Measurements from ENCODE around the gene SBF1.

The SBF1 gene

DNA sequence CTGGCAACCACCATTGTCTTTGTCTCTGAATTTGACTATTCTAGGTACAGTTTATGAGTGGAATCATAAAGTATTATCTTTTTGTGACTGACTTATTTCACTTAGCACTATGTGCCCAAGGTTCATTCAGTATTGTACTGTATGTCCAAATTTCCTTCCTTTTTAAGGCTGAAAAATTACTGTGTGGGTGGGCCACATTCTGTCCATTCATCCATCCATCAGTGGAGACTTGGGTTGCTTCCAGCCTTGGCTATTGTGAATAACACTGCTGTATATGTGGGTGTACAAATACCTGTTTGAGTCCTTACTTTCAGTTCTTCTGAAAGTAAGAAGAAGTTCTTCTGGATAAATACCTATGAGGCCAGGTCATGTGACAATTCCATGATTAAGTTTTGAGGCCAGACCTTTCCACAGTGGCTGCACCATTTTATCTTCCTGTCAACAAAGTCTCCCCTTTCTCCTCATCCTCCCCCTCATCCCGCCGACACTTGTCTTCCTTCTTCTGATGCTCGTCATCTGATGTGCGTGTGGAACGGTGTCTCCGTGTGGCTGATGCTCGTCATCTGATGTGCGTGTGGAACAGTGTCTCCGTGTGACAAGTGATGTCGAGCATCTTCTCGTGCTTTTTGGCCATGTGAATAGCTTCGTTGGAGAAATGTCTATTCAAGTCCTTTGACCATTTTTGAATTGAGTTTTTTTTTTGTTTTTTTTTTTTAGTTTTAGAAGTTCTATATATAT, 49.5 kb downstream of the SBF1 start:
- Histone ChIP-seq H3K27ac (ENCODE audit: low read depth, low read length, poor library complexity, severe bottlenecking) (no peak overlapping the region), H3K4me3 (ENCODE audit: low read depth, low read length, poor library complexity, severe bottlenecking) (no peak overlapping the region), H3K36me3 (ENCODE audit: insufficient read depth, low read length) (peaks cover 84% of the 10 kb centered on the region)

DNA sequence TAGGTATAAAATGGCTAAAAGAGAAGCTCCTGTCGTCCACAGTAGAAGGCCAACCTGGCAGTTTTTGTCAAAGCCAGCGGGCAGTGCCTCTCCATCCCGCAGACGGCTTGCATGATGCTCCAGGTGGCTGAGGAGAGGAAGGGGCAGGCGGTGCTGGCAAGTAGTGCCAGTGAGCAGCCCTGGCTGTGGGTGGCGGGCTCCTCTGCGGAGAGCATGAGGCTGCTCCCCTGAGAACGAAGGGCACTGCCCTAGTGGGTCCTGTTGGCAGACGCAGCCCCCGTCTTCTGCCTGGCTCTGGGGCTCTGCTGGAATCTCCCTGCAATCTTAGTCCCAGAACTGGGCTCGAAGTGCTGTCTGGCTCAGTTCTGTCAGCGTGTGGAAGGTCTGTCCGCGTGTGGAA, 50.9 kb downstream of the SBF1 start:
- no peak overlapping the region for H3K4me2 ChIP-seq (ENCODE audit: low read length)
- H3K27ac ChIP-seq (ENCODE audit: low read depth, low read length, poor library complexity, severe bottlenecking) = no peak overlapping the region
- H2AFZ ChIP-seq (ENCODE audit: low read length) = no peak overlapping the region
- H4K20me1 ChIP-seq (ENCODE audit: insufficient read depth, low read length) = no peaks in the 10 kb centered on the region
- H3K36me3 ChIP-seq (ENCODE audit: insufficient read depth, low read length) = peaks cover 86% of the 10 kb centered on the region
- H3K4me1 ChIP-seq (ENCODE audit: insufficient read depth, low read length, severe bottlenecking) = no peaks in the 10 kb centered on the region
- TF ChIP-seq, protein P1, sequence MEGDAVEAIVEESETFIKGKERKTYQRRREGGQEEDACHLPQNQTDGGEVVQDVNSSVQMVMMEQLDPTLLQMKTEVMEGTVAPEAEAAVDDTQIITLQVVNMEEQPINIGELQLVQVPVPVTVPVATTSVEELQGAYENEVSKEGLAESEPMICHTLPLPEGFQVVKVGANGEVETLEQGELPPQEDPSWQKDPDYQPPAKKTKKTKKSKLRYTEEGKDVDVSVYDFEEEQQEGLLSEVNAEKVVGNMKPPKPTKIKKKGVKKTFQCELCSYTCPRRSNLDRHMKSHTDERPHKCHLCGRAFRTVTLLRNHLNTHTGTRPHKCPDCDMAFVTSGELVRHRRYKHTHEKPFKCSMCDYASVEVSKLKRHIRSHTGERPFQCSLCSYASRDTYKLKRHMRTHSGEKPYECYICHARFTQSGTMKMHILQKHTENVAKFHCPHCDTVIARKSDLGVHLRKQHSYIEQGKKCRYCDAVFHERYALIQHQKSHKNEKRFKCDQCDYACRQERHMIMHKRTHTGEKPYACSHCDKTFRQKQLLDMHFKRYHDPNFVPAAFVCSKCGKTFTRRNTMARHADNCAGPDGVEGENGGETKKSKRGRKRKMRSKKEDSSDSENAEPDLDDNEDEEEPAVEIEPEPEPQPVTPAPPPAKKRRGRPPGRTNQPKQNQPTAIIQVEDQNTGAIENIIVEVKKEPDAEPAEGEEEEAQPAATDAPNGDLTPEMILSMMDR (IDR thresholded peaks at IDR 0.05; ENCODE audit: low read length) = no peak
- no peak for TF ChIP-seq EZH2 (IDR thresholded peaks at IDR 0.05; ENCODE audit: borderline replicate concordance, low read length)
- no peak overlapping the region for H3K4me3 ChIP-seq (ENCODE audit: low read depth, low read length, poor library complexity, severe bottlenecking)
- no peaks in the 10 kb centered on the region for H3K27me3 ChIP-seq (ENCODE audit: insufficient read depth, low read length)
- no peaks in the 10 kb centered on the region for H3K9me2 ChIP-seq (ENCODE audit: low read depth, low read length)
- H3K9ac ChIP-seq (ENCODE audit: low read length) = no peak overlapping the region
- no peaks in the 10 kb centered on the region for H3K9me3 ChIP-seq (ENCODE audit: low read length)
- no peaks in the 10 kb centered on the region for H3K79me2 ChIP-seq (ENCODE audit: insufficient read depth, low read length)
- no peaks in the 10 kb centered on the region for H3F3A ChIP-seq (ENCODE audit: insufficient read depth, low read length)

More for the DNA sequence above, 49.5 kb downstream of the SBF1 start:
- H3F3A ChIP-seq (ENCODE audit: insufficient read depth, low read length) = no peaks in the 10 kb centered on the region
- H2AFZ ChIP-seq (ENCODE audit: low read length) = no peak overlapping the region
- H3K4me1 ChIP-seq (ENCODE audit: insufficient read depth, low read length, severe bottlenecking) = no peaks in the 10 kb centered on the region
- TF ChIP-seq, protein P1 (IDR thresholded peaks at IDR 0.05; ENCODE audit: low read length) = no peak
- TF ChIP-seq EZH2 (IDR thresholded peaks at IDR 0.05; ENCODE audit: borderline replicate concordance, low read length) = no peak
- H3K9ac ChIP-seq (ENCODE audit: low read length) = no peak overlapping the region
- no peaks in the 10 kb centered on the region for H4K20me1 ChIP-seq (ENCODE audit: insufficient read depth, low read length)
- H3K9me2 ChIP-seq (ENCODE audit: low read depth, low read length) = no peaks in the 10 kb centered on the region
- H3K9me3 ChIP-seq (ENCODE audit: low read length) = no peaks in the 10 kb centered on the region
- no peaks in the 10 kb centered on the region for H3K27me3 ChIP-seq (ENCODE audit: insufficient read depth, low read length)
- H3K79me2 ChIP-seq (ENCODE audit: insufficient read depth, low read length) = no peaks in the 10 kb centered on the region
- H3K4me2 ChIP-seq (ENCODE audit: low read length) = no peak overlapping the region

DNA sequence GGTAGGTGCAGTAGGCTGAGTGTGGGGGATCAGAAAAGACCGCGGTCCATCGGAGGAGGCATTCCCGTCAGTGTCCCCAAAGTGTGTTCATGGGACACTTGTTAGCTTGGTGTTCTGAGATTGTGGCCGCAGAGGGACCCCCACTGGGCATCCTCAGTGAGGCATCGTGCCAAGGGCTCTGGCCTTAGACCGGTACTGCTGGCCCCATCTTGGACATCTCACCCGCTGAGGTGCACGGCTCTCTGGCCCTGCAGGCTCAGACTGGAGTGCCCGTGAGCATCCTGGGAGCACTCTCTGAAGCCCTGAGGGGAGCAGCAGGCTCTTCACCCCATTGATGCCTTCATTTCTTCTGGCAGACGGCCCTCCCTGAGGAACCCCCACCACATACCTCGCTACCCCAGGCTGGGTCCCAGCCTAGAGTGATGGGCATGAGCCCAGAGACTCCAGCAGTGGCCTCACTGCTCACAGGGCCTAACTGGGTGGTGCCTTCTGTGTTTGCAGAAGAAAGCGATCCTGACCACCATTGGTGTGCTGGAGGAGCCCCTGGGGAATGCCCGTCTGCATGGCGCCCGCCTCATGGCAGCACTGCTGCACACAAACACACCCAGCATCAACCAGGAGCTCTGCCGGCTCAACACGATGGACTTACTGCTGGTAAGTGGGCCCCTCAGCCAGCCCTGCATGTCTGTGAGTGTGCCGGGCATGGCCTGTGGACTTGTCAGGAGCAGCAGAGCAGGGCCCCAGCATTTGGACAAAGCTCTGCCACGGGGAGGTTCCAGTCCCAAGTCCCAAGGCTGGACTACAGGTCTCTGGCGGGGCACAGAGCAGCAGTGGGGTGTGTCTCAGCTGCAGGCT, 51.6 kb downstream of the SBF1 start:
- Histone ChIP-seq H3K9ac (ENCODE audit: low read length) (no peak overlapping the region), H3K79me2 (ENCODE audit: insufficient read depth, low read length) (no peaks in the 10 kb centered on the region), H3K4me2 (ENCODE audit: low read length) (no peak overlapping the region), H3K27me3 (ENCODE audit: insufficient read depth, low read length) (no peaks in the 10 kb centered on the region), H2AFZ (ENCODE audit: low read length) (no peak overlapping the region), H3K9me2 (ENCODE audit: low read depth, low read length) (no peaks in the 10 kb centered on the region), H3K4me1 (ENCODE audit: insufficient read depth, low read length, severe bottlenecking) (no peaks in the 10 kb centered on the region), H3K36me3 (ENCODE audit: insufficient read depth, low read length) (peaks cover 85% of the 10 kb centered on the region), H4K20me1 (ENCODE audit: insufficient read depth, low read length) (no peaks in the 10 kb centered on the region), H3K9me3 (ENCODE audit: low read length) (no peaks in the 10 kb centered on the region), H3K4me3 (ENCODE audit: low read depth, low read length, poor library complexity, severe bottlenecking) (no peak overlapping the region), H3F3A (ENCODE audit: insufficient read depth, low read length) (no peaks in the 10 kb centered on the region), H3K27ac (ENCODE audit: low read depth, low read length, poor library complexity, severe bottlenecking) (no peak overlapping the region)
- TF ChIP-seq EZH2 (IDR thresholded peaks at IDR 0.05; ENCODE audit: borderline replicate concordance, low read length) = no peak
- TF ChIP-seq, protein P1 (IDR thresholded peaks at IDR 0.05; ENCODE audit: low read length) = no peak
